K562 (cell line): ENCODE measurements around the gene C4orf36. TPM values are rescaled to one million over a fixed set of nuclear protein-coding genes. Genes with fewer than 3 reads are reported as not detected.

Experiments used
- ARHGAP35 ChIP-seq: fragments of 450-650 bp; IDR thresholded peaks from 2 replicates; pipeline ENCODE4 v1.6.1; 2018; ENCODE audit not compliant: partially characterized antibody
- CREB3 ChIP-seq: fragments of 450-650 bp; conservative IDR thresholded peaks from 2 replicates; pipeline ENCODE4 v1.6.1; 2016; ENCODE audit warnings: missing genetic modification characterization, low read depth, mild to moderate bottlenecking, missing compliant biosample characterization, moderate library complexity
- FOSL1 ChIP-seq: fragments of 200-800 bp; sonication (Bioruptor generic); conservative IDR thresholded peaks from 2 replicates; pipeline ENCODE4 v1.6.1; 2016; ENCODE audit warnings: missing genetic modification characterization, missing compliant biosample characterization
- FOXJ2 ChIP-seq: fragments of 200-800 bp; sonication (Bioruptor generic); IDR thresholded peaks from 2 replicates; pipeline ENCODE4 v1.6.1; 2016; ENCODE audit warnings: missing genetic modification characterization, missing compliant biosample characterization
- HNRNPK ChIP-seq: fragments of 200-400 bp; formaldehyde crosslinking; IDR thresholded peaks from one replicate; pipeline ENCODE4 v1.6.1; 2018; ENCODE audit warnings: mild to moderate bottlenecking, low read depth, low read length; ENCODE audit not compliant: poor library complexity, severe bottlenecking
- KLF1 ChIP-seq: fragments of 450-650 bp; IDR thresholded peaks from 2 replicates; pipeline ENCODE4 v1.6.1; 2016; ENCODE audit warnings: missing genetic modification characterization, missing compliant biosample characterization
- KLF13 ChIP-seq: fragments of 450-650 bp; IDR thresholded peaks from 2 replicates; pipeline ENCODE4 v1.6.1; 2016; ENCODE audit warnings: missing genetic modification characterization, low read depth, mild to moderate bottlenecking, missing compliant biosample characterization, moderate library complexity, borderline replicate concordance
- MLLT1 ChIP-seq, 2 experiments: fragments of 450-650 bp; IDR thresholded peaks; 2 replicates each; pipeline ENCODE4 v1.6.1; 2016
- MTF1 ChIP-seq: fragments of 250-450 bp; sonication (Bioruptor Pico); IDR thresholded peaks from 2 replicates; pipeline ENCODE4 v1.9.0; 2021; ENCODE audit warnings: moderate library complexity, mild to moderate bottlenecking, inconsistent platforms, borderline replicate concordance
- NFRKB ChIP-seq: fragments of 450-650 bp; IDR thresholded peaks from 2 replicates; pipeline ENCODE4 v1.6.1; 2016; ENCODE audit warnings: low read depth
- NFXL1 ChIP-seq: fragments of 450-650 bp; formaldehyde crosslinking; IDR thresholded peaks from 2 replicates; pipeline ENCODE4 v1.4.0; 2021; ENCODE audit warnings: mild to moderate bottlenecking
- NR2C1 ChIP-seq, 2 experiments: fragments of 450-650 bp; IDR thresholded peaks; 2 replicates each; pipeline ENCODE4 v1.6.1; 2017; ENCODE audit warnings: mild to moderate bottlenecking in 2 of 2, antibody characterized with exemption in 1 of 2, inconsistent platforms in 1 of 2, missing compliant biosample characterization in 1 of 2, missing genetic modification characterization in 1 of 2
- SMAD4 ChIP-seq: fragments of 250-450 bp; sonication (Bioruptor Pico); conservative IDR thresholded peaks from 2 replicates; pipeline ENCODE4 v1.8.0; 2021; ENCODE audit warnings: inconsistent platforms, mild to moderate bottlenecking, moderate library complexity
- ZBTB11 ChIP-seq, 3 experiments: fragments of 200-800 bp in 1 of 3; fragments of 250-450 bp in 1 of 3; fragments of 450-650 bp in 1 of 3; sonication (Bioruptor Pico) in 1 of 3; sonication (Bioruptor generic) in 1 of 3; formaldehyde crosslinking in 1 of 3; IDR thresholded peaks; 2 replicates each; pipeline versions ENCODE4 v1.6.1 to v1.8.0; 2016 to 2022; ENCODE audit warnings: mild to moderate bottlenecking in 2 of 3, missing genetic modification characterization in 2 of 3, missing compliant biosample characterization in 1 of 3, moderate library complexity in 1 of 3
- ZNF23 ChIP-seq: fragments of 250-450 bp; sonication (Bioruptor Pico); IDR thresholded peaks from 2 replicates; pipeline ENCODE4 v1.4.0; 2020; ENCODE audit warnings: mild to moderate bottlenecking
- ZNF589 ChIP-seq: fragments of 200-800 bp; sonication (Bioruptor generic); IDR thresholded peaks from 2 replicates; pipeline ENCODE4 v1.6.1; 2016; ENCODE audit warnings: low read depth, missing genetic modification characterization, missing compliant biosample characterization
- polyA plus RNA-seq, 8 experiments: library from polyadenylated mRNA; depleted of rRNA in 4 of 8; stranded (reverse) in 5 of 8; unstranded in 3 of 8; fragments of >200 nt; fragmentation: Nextera tagmentation in 2 of 8; fragmentation: Illumina TruSeq in 1 of 8; extraction: Ambion mirVana in 2 of 8; extraction: Trizol in 1 of 8; gene quantifications; 2 replicates each; pipeline versions ENCODE4 v1.2.1 to v1.2.3, GENCODE V29; 2011 to 2014; ENCODE audit warnings: inconsistent platforms in 1 of 8, missing spikeins in 1 of 8
- total RNA-seq, 7 experiments: library from RNA; depleted of rRNA in 6 of 7; stranded (reverse); fragments of >200 nt in 6 of 7; fragmentation: Illumina TruSeq in 2 of 7; extraction: Trizol in 2 of 7; gene quantifications; 2 replicates each; pipeline versions ENCODE4 v1.2.1 to v1.2.3, GENCODE V29; 2011 to 2021; ENCODE audit warnings: low replicate concordance in 1 of 7
- TF ChIP-seq, protein P1 (sequence below): fragments of 450-650 bp; IDR thresholded peaks from 2 replicates; pipeline ENCODE4 v1.6.1; 2016; ENCODE audit warnings: missing biosample characterization, missing genetic modification characterization

Gene C4orf36
- total and polyA plus RNA-seq, 9 of the 15 experiments (the other 6 are each of a cell fraction or from before 2014, with no cell fraction given), result 0.14 to 0.45 (median 0.20) TPM; not detected in 5

GRCh38 chr4:86934147-86934770 is 42.0 kb upstream of the C4orf36 start (continued):
- TF ChIP-seq KLF13 (tag) (no peak), ZNF589 (0 out of 2 replicates have a peak, but pooled peaks have one; percentile 30), ZNF23 (CRISPR knock-in tag) (no peak), NFXL1 (CRISPR knock-in tag) (no peak), KLF1 (tag) (no peak), NFRKB (peak; percentile 78; the same call in 1 of the 2 replicates), NR2C1 (IDR thresholded peaks at IDR 0.05) (peak; percentile 89), NR2C1 (tag; IDR thresholded peaks at IDR 0.05) (peak; percentile 89), ZBTB11 (CRISPR knock-in tag; IDR thresholded peaks at IDR 0.05) (peak in 1 of 3 experiments; percentile 24; a peak in 1 of 6 replicates), SMAD4 (CRISPR knock-in tag) (no peak), HNRNPK (no peak), ARHGAP35 (no peak), MTF1 (CRISPR knock-in tag) (no peak), MLLT1 (IDR thresholded peaks at IDR 0.05) (0 out of 4 replicates have a peak, but pooled peaks of 1 of the 2 experiments have one; percentile 22), CREB3 (tag) (no peak), FOSL1 (tag) (peak; percentile 41), FOXJ2 (tag) (no peak)
- TF ChIP-seq, protein P1, sequence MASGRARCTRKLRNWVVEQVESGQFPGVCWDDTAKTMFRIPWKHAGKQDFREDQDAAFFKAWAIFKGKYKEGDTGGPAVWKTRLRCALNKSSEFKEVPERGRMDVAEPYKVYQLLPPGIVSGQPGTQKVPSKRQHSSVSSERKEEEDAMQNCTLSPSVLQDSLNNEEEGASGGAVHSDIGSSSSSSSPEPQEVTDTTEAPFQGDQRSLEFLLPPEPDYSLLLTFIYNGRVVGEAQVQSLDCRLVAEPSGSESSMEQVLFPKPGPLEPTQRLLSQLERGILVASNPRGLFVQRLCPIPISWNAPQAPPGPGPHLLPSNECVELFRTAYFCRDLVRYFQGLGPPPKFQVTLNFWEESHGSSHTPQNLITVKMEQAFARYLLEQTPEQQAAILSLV (tag), result no peak
